Keratinocyte (primary cell): ENCODE results near the gene USP47. TPM values are rescaled to one million over a fixed set of nuclear protein-coding genes. Genes with fewer than 3 reads are reported as not detected.

ENCODE experiments used
- DNase-seq: peaks from one replicate; pipeline ENCODE4 v3.0.0-alpha.2; 2011; ENCODE audit warnings: low read depth, missing footprints, low spot score
- FAIRE-seq: peaks from 2 replicates; lab custom pipeline; 2011; peaks lifted over from hg19 to GRCh38; lab: Jason Lieb, UNC
- H2AFZ ChIP-seq: 2 replicates; pipeline ENCODE4 v1.6.0; 2012; ENCODE audit warnings: low read length, control low read depth, inconsistent platforms; ENCODE audit not compliant: control insufficient read depth
- H3K27ac ChIP-seq: 2 replicates; pipeline ENCODE4 v1.5.1; 2011; ENCODE audit warnings: low read length; ENCODE audit not compliant: control insufficient read depth, insufficient read depth
- H3K27me3 ChIP-seq: 3 replicates; pipeline ENCODE4 v1.6.0; 2011; ENCODE audit warnings: low read length; ENCODE audit not compliant: control insufficient read depth, insufficient read depth; ENCODE audit errors: extremely low read depth
- H3K36me3 ChIP-seq, 2 experiments: 2 replicates in 1 of 2; 3 replicates in 1 of 2; pipeline ENCODE4 v1.5.1; 2011; ENCODE audit warnings: low read length in 2 of 2, mild to moderate bottlenecking in 1 of 2; ENCODE audit not compliant: control insufficient read depth in 2 of 2, insufficient read depth in 2 of 2; ENCODE audit errors: extremely low read depth in 1 of 2
- H3K4me1 ChIP-seq: 3 replicates; pipeline ENCODE4 v1.5.1; 2011; ENCODE audit warnings: low read length; ENCODE audit not compliant: control insufficient read depth, insufficient read depth; ENCODE audit errors: extremely low read depth
- H3K4me2 ChIP-seq: 3 replicates; pipeline ENCODE4 v1.6.0; 2011; ENCODE audit warnings: low read depth, low read length; ENCODE audit not compliant: control insufficient read depth, insufficient read depth; ENCODE audit errors: extremely low read depth
- H3K4me3 ChIP-seq, 3 experiments: fragments of 200-600 bp in 1 of 3; sonication (generic) in 1 of 3; 2 replicates in 2 of 3; 3 replicates in 1 of 3; pipeline ENCODE4 v1.5.1; 2011 to 2016; ENCODE audit warnings: low read length in 3 of 3, mild to moderate bottlenecking in 3 of 3, control low read depth in 2 of 3, inconsistent platforms in 1 of 3, low read depth in 1 of 3, mixed read lengths in 1 of 3, mixed run types in 1 of 3, moderate library complexity in 1 of 3; ENCODE audit not compliant: control insufficient read depth in 2 of 3, insufficient read depth in 2 of 3; ENCODE audit errors: extremely low read depth in 1 of 3
- H3K79me2 ChIP-seq: 2 replicates; pipeline ENCODE4 v1.6.0; 2012; ENCODE audit warnings: low read length; ENCODE audit not compliant: control insufficient read depth, insufficient read depth
- H3K9ac ChIP-seq: 3 replicates; pipeline ENCODE4 v1.6.0; 2011; ENCODE audit warnings: low read length; ENCODE audit not compliant: control insufficient read depth, insufficient read depth; ENCODE audit errors: extremely low read depth
- H3K9me1 ChIP-seq: 3 replicates; pipeline ENCODE4 v1.6.0; 2011; ENCODE audit warnings: low read length; ENCODE audit not compliant: control insufficient read depth, insufficient read depth; ENCODE audit errors: extremely low read depth
- H3K9me3 ChIP-seq: 2 replicates; pipeline ENCODE4 v1.5.1; 2012; ENCODE audit warnings: low read depth, low read length; ENCODE audit not compliant: control insufficient read depth
- H4K20me1 ChIP-seq: 3 replicates; pipeline ENCODE4 v1.6.0; 2011; ENCODE audit warnings: low read length; ENCODE audit not compliant: control insufficient read depth, insufficient read depth; ENCODE audit errors: extremely low read depth
- CTCF ChIP-seq, 3 experiments: IDR thresholded peaks in 1 of 3; conservative IDR thresholded peaks in 1 of 3; optimal IDR thresholded peaks in 1 of 3; 2 replicates in 2 of 3; 3 replicates in 1 of 3; pipeline versions ENCODE3 to v1.5.1; 2011; ENCODE audit warnings: low read length in 3 of 3, mild to moderate bottlenecking in 3 of 3, moderate library complexity in 2 of 3, control low read depth in 1 of 3, inconsistent platforms in 1 of 3; ENCODE audit not compliant: insufficient read depth in 2 of 3; ENCODE audit errors: extremely low read depth in 1 of 3
- EZH2 ChIP-seq: IDR thresholded peaks from one replicate; pipeline ENCODE4 v1.6.1; 2012; ENCODE audit warnings: inconsistent platforms, mild to moderate bottlenecking, low read length, moderate library complexity
- dilution Hi-C: fragments of 300-500 bp; cut with MboI; formaldehyde crosslinking; loops from one replicate; pipeline ENCODE4 v1.7.0; 2020; ENCODE audit warnings: low sequenced_read_pairs; ENCODE audit not compliant: extremely low pct_ligation_motif_present
- polyA plus RNA-seq, 5 experiments: library from polyadenylated mRNA; depleted of rRNA in 3 of 5; stranded (reverse) in 3 of 5; stranded (forward) in 1 of 5; unstranded in 1 of 5; fragments of >200 nt; gene quantifications; 1 replicate in 1 of 5; 2 replicates in 3 of 5; 3 replicates in 1 of 5; pipeline versions ENCODE4 v1.2.1 to v1.2.3, GENCODE V29; 2011 to 2012; ENCODE audit warnings: missing spikeins in 2 of 5, low read depth in 1 of 5, low replicate concordance in 1 of 5

USP47 gene
- polyA plus RNA-seq, 1 donor (not counting 4 experiments of a cell fraction or from before 2014, with no cell fraction given) = 22.4 TPM

DNA sequence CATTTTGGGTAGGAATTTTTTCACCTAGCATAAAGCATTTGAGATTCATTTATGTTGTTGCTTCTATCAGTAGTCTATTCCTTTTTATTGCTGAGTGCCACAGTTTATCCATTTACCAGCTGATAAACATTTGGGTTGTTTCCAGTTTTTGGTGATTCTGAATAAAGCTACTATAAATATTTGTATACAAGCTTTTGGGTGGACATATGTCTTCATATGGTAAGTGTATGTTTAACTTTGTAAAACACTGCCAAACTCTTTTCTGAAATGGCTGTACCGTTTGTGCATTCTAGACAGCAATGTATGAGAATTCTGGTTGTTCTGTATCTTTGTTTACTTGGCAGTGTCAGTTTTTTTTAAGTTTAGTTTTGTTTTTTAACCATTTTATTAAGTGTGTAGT is 16.9 kb downstream of the USP47 start:
- Histone ChIP-seq H3K4me2 (no peak overlapping the region), H3K4me1 (peaks cover 6% of the 10 kb centered on the region), H3K9me1 (peaks cover 2% of the 10 kb centered on the region), H3K9ac (no peak overlapping the region), H3K79me2 (peaks cover 84% of the 10 kb centered on the region), H2AFZ (no peak overlapping the region), H3K9me3 (no peaks in the 10 kb centered on the region), H3K27me3 (no peaks in the 10 kb centered on the region), H3K27ac (no peak overlapping the region), H3K4me3 (no peak overlapping the region), H4K20me1 (peaks cover 11% of the 10 kb centered on the region), H3K36me3 (no peaks in the 10 kb centered on the region)
- TF ChIP-seq EZH2 (no peak), CTCF (optimal IDR thresholded peaks at IDR 0.05 in 1 of 3, IDR thresholded peaks at IDR 0.05 in 1 of 3, conservative IDR thresholded peaks at IDR 0.05 in 1 of 3; ENCODE audit: extremely low read depth in 1 of 3, insufficient read depth in 2 of 3, low read length in 3 of 3) (no peak)
- FAIRE-seq (no peak), DNase-seq (no peak)
- dilution Hi-C loops = no loop called here

- Histone ChIP-seq H3K36me3 (no peaks in the 10 kb centered on the region), H3K4me3 (no peak overlapping the region), H3K27ac (no peak overlapping the region), H3K9ac (no peak overlapping the region), H4K20me1 (peaks cover 11% of the 10 kb centered on the region), H3K4me1 (peaks cover 6% of the 10 kb centered on the region), H2AFZ (no peak overlapping the region), H3K79me2 (peaks cover 84% of the 10 kb centered on the region), H3K4me2 (no peak overlapping the region), H3K9me1 (peaks cover 2% of the 10 kb centered on the region), H3K9me3 (no peaks in the 10 kb centered on the region), H3K27me3 (no peaks in the 10 kb centered on the region)
- TF ChIP-seq CTCF (optimal IDR thresholded peaks at IDR 0.05 in 1 of 3, IDR thresholded peaks at IDR 0.05 in 1 of 3, conservative IDR thresholded peaks at IDR 0.05 in 1 of 3; ENCODE audit: extremely low read depth in 1 of 3, insufficient read depth in 2 of 3, low read length in 3 of 3) (no peak), EZH2 (no peak)
- dilution Hi-C loops = no loop called here
- DNase-seq = no peak
- no peak for FAIRE-seq
Measured at GRCh38 chr11:11860103-11860979, 18.6 kb downstream of the USP47 start.
